Endodermal cell (in vitro differentiated cells): ENCODE data around the gene PSORS1C1. TPM values are rescaled to one million over a fixed set of nuclear protein-coding genes. Genes with fewer than 3 reads are reported as not detected.

Experiments
- DNase-seq: peaks from one replicate; pipeline ENCODE4 v3.0.0-alpha.2; 2017
- H3K27ac ChIP-seq: 2 replicates; pipeline ENCODE4 v1.5.1; 2013; ENCODE audit warnings: mild to moderate bottlenecking, low read depth, low read length, moderate library complexity
- H3K27me3 ChIP-seq: 2 replicates; pipeline ENCODE4 v1.6.1; 2013; ENCODE audit warnings: mild to moderate bottlenecking, low read length, moderate library complexity; ENCODE audit not compliant: insufficient read depth, control insufficient read depth, poor library complexity, severe bottlenecking
- H3K36me3 ChIP-seq: 2 replicates; pipeline ENCODE4 v1.7.0; 2013; ENCODE audit warnings: mild to moderate bottlenecking, low read length, moderate library complexity; ENCODE audit not compliant: control insufficient read depth, insufficient read depth
- H3K4me1 ChIP-seq: one replicate; pipeline ENCODE4 v1.7.0; 2013; ENCODE audit warnings: low read length; ENCODE audit not compliant: control insufficient read depth, insufficient read depth
- H3K4me3 ChIP-seq: 2 replicates; pipeline ENCODE4 v1.5.1; 2013; ENCODE audit warnings: mild to moderate bottlenecking, low read length, moderate library complexity
- H3K9ac ChIP-seq: 2 replicates; pipeline ENCODE4 v1.6.1; 2013; ENCODE audit warnings: mild to moderate bottlenecking, low read length, moderate library complexity; ENCODE audit not compliant: poor library complexity, severe bottlenecking; ENCODE audit errors: extremely low read depth
- H3K9me3 ChIP-seq: 2 replicates; pipeline ENCODE4 v1.6.1; 2013; ENCODE audit warnings: mild to moderate bottlenecking, low read length, moderate library complexity; ENCODE audit not compliant: control insufficient read depth
- H3K27ac Mint-ChIP-seq: 2 replicates; pipeline ENCODE4 v1.8.0; 2020; ENCODE audit warnings: mixed read lengths
- H3K27me3 Mint-ChIP-seq: 2 replicates; pipeline ENCODE4 v1.8.0; 2021; ENCODE audit warnings: mild to moderate bottlenecking, mixed read lengths; ENCODE audit not compliant: insufficient read depth
- H3K36me3 Mint-ChIP-seq: 2 replicates; pipeline ENCODE4 v1.8.0; 2020; ENCODE audit warnings: low read depth, mixed read lengths
- H3K4me1 Mint-ChIP-seq: 2 replicates; pipeline ENCODE4 v1.8.0; 2020; ENCODE audit warnings: mixed read lengths
- H3K4me3 Mint-ChIP-seq: 2 replicates; pipeline ENCODE4 v1.8.0; 2020; ENCODE audit warnings: mild to moderate bottlenecking, moderate library complexity, mixed read lengths
- H3K9me3 Mint-ChIP-seq: 2 replicates; pipeline ENCODE4 v1.8.0; 2020; ENCODE audit warnings: mild to moderate bottlenecking, mixed read lengths
- WGBS, 2 experiments: methylation state at CpG; one replicate each; pipeline versions ENCODE4 v1.1.5 to v1.1.7; 2013; ENCODE audit warnings: missing lambda C conversion rate in 2 of 2, mixed read lengths in 1 of 2; ENCODE audit not compliant: insufficient coverage in 1 of 2, insufficient read length in 1 of 2; 5-methylcytosine and 5-hydroxymethylcytosine counted together
- total RNA-seq, 2 donors: library from RNA; stranded (reverse); fragmentation: NEBNext Ultra II Directional in 1 of 2; extraction: Animal tissue kit (Norgen Biotek cat#: 25700) in 1 of 2; gene quantifications; 2 replicates in 1 of 2; 3 replicates in 1 of 2; pipeline ENCODE4 v1.2.1, GENCODE V29; 2021
- TF ChIP-seq, protein P1 (sequence below): fragments of 200-600 bp; sonication (generic); conservative IDR thresholded peaks from 2 replicates; pipeline ENCODE4 v1.5.0; 2021; ENCODE audit warnings: antibody characterized with exemption, mild to moderate bottlenecking

Gene PSORS1C1
- total RNA-seq, 2 donors from 2014 or later: 1.1 to 1.2 TPM

DNA sequence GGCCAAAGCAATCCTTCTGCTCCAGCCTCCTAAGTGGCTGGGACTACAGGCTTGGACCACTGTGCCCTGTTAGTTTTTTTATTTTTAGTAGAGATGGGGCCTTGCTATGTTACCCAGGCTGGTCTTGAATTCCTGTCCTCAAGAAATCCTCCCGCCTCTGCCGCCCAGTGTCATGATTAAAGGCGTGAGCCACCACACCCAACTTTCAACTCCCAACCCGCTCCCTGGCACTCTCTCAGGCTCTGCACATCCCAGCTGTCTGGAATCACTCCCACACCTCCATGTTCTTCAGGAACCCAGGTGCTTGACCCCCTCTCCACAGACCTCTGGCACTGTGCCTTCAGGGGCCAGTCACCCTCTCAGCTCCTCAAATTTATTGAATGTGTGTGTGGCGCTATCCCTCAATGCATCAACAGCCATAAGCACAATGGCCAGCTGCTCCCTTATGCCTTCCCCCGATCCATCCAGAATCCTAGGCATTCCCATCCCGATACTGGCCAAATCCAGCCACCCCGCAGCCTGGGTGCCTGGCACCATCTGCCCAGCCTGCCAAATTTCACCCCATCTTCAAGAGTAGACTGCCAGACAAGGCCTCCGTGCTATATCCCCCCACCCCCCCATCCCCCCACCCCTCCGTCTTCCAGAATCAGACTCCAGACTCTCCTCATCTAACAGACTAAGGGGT lies 56.5 kb downstream of the PSORS1C1 start:
- no peaks in the 10 kb centered on the region for H3K9me3 Mint-ChIP-seq
- Histone ChIP-seq H3K36me3 (no peaks in the 10 kb centered on the region), H3K9me3 (no peaks in the 10 kb centered on the region), H3K4me1 (peaks cover 19% of the 10 kb centered on the region), H3K4me3 (no peak overlapping the region), H3K27ac (no peak overlapping the region), H3K9ac (no peak overlapping the region), H3K27me3 (no peaks in the 10 kb centered on the region)
- peak overlapping the region; percentile 67 for H3K4me3 Mint-ChIP-seq
- peaks cover 44% of the 10 kb centered on the region for H3K4me1 Mint-ChIP-seq
- H3K27me3 Mint-ChIP-seq: peaks cover 6% of the 10 kb centered on the region
- peaks cover 3% of the 10 kb centered on the region for H3K36me3 Mint-ChIP-seq
- WGBS, 2 experiments: 82 to 95% methylated on average over 4 to 10 of the region's 10 CpGs
- DNase-seq: peak; percentile 78
- peak overlapping the region; percentile 86 for H3K27ac Mint-ChIP-seq
- TF ChIP-seq, protein P1, sequence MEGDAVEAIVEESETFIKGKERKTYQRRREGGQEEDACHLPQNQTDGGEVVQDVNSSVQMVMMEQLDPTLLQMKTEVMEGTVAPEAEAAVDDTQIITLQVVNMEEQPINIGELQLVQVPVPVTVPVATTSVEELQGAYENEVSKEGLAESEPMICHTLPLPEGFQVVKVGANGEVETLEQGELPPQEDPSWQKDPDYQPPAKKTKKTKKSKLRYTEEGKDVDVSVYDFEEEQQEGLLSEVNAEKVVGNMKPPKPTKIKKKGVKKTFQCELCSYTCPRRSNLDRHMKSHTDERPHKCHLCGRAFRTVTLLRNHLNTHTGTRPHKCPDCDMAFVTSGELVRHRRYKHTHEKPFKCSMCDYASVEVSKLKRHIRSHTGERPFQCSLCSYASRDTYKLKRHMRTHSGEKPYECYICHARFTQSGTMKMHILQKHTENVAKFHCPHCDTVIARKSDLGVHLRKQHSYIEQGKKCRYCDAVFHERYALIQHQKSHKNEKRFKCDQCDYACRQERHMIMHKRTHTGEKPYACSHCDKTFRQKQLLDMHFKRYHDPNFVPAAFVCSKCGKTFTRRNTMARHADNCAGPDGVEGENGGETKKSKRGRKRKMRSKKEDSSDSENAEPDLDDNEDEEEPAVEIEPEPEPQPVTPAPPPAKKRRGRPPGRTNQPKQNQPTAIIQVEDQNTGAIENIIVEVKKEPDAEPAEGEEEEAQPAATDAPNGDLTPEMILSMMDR: no peak

DNA sequence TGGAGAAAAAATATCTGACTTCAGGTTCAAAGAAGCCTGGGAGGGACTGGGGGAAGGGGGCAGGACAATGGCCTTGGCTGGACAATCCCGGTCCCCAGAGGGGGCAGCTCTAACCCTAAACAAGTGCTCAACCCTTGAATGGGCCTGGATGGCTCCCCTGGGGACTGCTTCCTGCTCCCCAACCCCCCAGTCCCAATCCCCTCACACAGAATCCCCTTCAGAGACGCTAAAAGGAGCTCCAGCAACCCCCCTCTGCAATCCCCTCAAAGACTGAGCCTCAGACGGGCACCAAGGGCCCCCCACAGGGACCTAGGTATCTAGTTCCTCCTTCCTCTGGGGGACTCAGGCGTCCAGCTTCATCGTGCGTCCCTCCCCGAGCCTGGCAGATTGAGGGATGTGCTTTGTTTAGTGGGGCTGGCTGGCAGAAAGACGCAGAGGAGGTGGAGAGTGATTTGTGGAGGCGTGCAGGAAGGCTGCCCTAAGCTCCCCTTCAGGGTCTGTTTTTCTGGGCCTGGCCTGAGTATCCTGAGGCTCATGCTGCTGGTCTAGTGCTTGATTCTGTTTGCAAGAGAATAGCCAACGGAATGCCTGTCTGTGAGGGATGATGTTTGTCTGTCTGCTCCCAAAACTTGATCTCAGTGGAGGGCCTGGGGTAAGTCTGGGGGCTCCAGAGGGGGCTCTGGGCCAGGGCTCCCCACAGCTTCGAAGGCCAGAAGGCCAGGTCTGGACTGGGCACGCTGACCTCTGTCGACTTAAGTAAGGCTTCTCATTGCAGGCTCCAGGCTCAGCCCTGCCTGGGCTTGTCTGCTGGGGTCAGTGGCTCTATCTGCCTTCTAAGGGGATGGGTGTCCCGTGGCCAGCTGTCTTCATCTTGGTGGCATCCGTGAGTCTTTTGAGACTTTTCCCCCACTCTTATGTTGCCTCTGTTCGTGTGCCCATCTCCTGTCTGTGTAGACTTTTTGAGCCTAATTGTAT lies 57.6 kb downstream of the PSORS1C1 start:
- H3K27ac ChIP-seq: peak overlapping the region; percentile 64
- no peaks in the 10 kb centered on the region for H3K9me3 Mint-ChIP-seq
- peak overlapping the region; percentile 67 for H3K4me3 Mint-ChIP-seq
- no peak overlapping the region for H3K9ac ChIP-seq
- 11 to 28% methylated on average over 4 to 16 of the region's 16 CpGs for WGBS, 2 experiments
- peaks cover 19% of the 10 kb centered on the region for H3K4me1 ChIP-seq
- H3K27me3 Mint-ChIP-seq: peaks cover 5% of the 10 kb centered on the region
- H3K36me3 ChIP-seq: no peaks in the 10 kb centered on the region
- TF ChIP-seq, protein P1: no peak
- peaks cover 3% of the 10 kb centered on the region for H3K36me3 Mint-ChIP-seq
- H3K4me3 ChIP-seq: no peak overlapping the region
- peaks cover 44% of the 10 kb centered on the region for H3K4me1 Mint-ChIP-seq
- H3K9me3 ChIP-seq: no peaks in the 10 kb centered on the region
- H3K27ac Mint-ChIP-seq: peak overlapping the region; percentile 83
- DNase-seq: peak; percentile 96
- H3K27me3 ChIP-seq: no peaks in the 10 kb centered on the region

DNA sequence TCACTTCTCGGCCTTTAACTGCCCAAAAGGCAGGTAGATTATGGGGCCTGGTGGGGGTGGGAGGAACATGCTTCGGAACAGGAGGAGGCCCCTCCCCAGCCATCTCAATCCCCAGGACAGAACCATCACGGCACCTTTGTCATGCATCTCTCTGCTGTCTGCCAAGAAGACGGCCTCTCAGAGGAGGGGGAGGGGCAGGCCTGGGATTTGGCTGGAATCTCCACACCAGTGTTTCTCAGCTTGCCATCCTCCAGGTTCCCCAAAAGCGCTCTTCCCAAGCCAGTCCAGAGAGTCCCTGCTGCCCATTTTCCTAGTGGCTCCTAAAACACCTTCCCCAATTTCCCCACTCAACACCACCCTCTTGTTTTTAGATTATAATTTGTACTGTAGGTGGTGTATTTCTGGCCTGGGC lies 58.4 kb downstream of the PSORS1C1 start:
- H3K9ac ChIP-seq: no peak overlapping the region
- TF ChIP-seq, protein P1: no peak
- H3K36me3 Mint-ChIP-seq: no peaks in the 10 kb centered on the region
- H3K4me3 ChIP-seq: no peak overlapping the region
- peaks cover 19% of the 10 kb centered on the region for H3K4me1 ChIP-seq
- no peaks in the 10 kb centered on the region for H3K27me3 ChIP-seq
- H3K27me3 Mint-ChIP-seq: peaks cover 5% of the 10 kb centered on the region
- peak; percentile 97 for DNase-seq
- peaks cover 41% of the 10 kb centered on the region for H3K4me1 Mint-ChIP-seq
- 45 to 80% methylated on average over 1 to 5 of the region's 5 CpGs for WGBS, 2 experiments
- peak overlapping the region; percentile 83 for H3K27ac Mint-ChIP-seq
- no peaks in the 10 kb centered on the region for H3K36me3 ChIP-seq
- H3K9me3 Mint-ChIP-seq: no peaks in the 10 kb centered on the region
- H3K9me3 ChIP-seq: no peaks in the 10 kb centered on the region
- peak overlapping the region; percentile 38 for H3K27ac ChIP-seq
- H3K4me3 Mint-ChIP-seq: peak overlapping the region; percentile 67
